Subcutaneous abdominal adipose tissue (tissue), 5 donors: Measurements from ENCODE around the gene RNF212B.

Experiments
- H3K27ac ChIP-seq: one replicate; pipeline ENCODE4 v1.7.0; 2013; ENCODE audit warnings: low read depth, mild to moderate bottlenecking, inconsistent platforms, low read length, moderate library complexity
- H3K27me3 ChIP-seq, 5 donors: one replicate each; pipeline ENCODE4 v1.7.0; 2013; ENCODE audit warnings: low read length in 5 of 5, inconsistent platforms in 1 of 5; ENCODE audit not compliant: control insufficient read depth in 5 of 5, insufficient read depth in 4 of 5
- H3K36me3 ChIP-seq, 5 donors: one replicate each; pipeline ENCODE4 v1.7.0; 2013; ENCODE audit warnings: low read length in 5 of 5; ENCODE audit not compliant: control insufficient read depth in 5 of 5, insufficient read depth in 5 of 5
- H3K4me1 ChIP-seq, 5 donors: one replicate each; pipeline ENCODE4 v1.7.0; 2013; ENCODE audit warnings: low read length in 5 of 5, mild to moderate bottlenecking in 3 of 5, moderate library complexity in 1 of 5; ENCODE audit not compliant: control insufficient read depth in 5 of 5, insufficient read depth in 5 of 5
- H3K4me3 ChIP-seq, 5 donors: one replicate each; pipeline ENCODE4 v1.7.0; 2013; ENCODE audit warnings: low read length in 5 of 5, low read depth in 1 of 5
- H3K9ac ChIP-seq, 5 donors: one replicate each; pipeline ENCODE4 v1.7.0; 2013; ENCODE audit warnings: low read length in 5 of 5, mild to moderate bottlenecking in 4 of 5, moderate library complexity in 3 of 5
- H3K9me3 ChIP-seq, 5 donors: one replicate each; pipeline ENCODE4 v1.7.0; 2013; ENCODE audit warnings: low read length in 5 of 5; ENCODE audit not compliant: control insufficient read depth in 5 of 5
- donor health status: healthy.
- donor health status: healthy.
- donor health status: healthy.
- donor health status: healthy.
- donor health status: healthy.

Gene RNF212B

GRCh38 chr14:23316300-23316699, 78.6 kb downstream of the RNF212B start:
- H3K4me1 ChIP-seq, result peaks cover 0 to 10% (median 7%) of the 10 kb centered on the region in 5 donors
- H3K36me3 ChIP-seq, result peaks cover 0 to 5% (median 5%) of the 10 kb centered on the region in 5 donors
- no peak overlapping the region for H3K27ac ChIP-seq
- peaks cover 0 to 2% (median 0%) of the 10 kb centered on the region in 5 donors for H3K27me3 ChIP-seq
- no peaks in the 10 kb centered on the region for H3K9me3 ChIP-seq
- no peak overlapping the region for H3K4me3 ChIP-seq
- H3K9ac ChIP-seq, result no peak overlapping the region

- Histone ChIP-seq H3K9ac (peak overlapping the region; percentile 7 to 82 (median 64)), H3K27me3 (peaks cover 0 to 2% (median 0%) of the 10 kb centered on the region in 5 donors), H3K4me1 (peaks cover 2 to 25% (median 24%) of the 10 kb centered on the region in 5 donors), H3K27ac (peak overlapping the region; percentile 97), H3K9me3 (no peaks in the 10 kb centered on the region), H3K36me3 (peaks cover 13 to 23% (median 19%) of the 10 kb centered on the region in 5 donors), H3K4me3 (peak overlapping the region; percentile 53 to 79 (median 69))
These were observed 82.2 kb downstream of the RNF212B start for GRCh38 chr14:23319746-23320583.

GRCh38 chr14:23320584-23321571, 83.1 kb downstream of the RNF212B start, which contains the start of gene PABPN1:
TSS of gene PABPN1 (plus strand) at chr14:23321457. CDS start at chr14:23321470, 13 bp downstream.
- peak within 1 kb of the TSS; percentile 97 for H3K27ac ChIP-seq
- peak within 1 kb of the TSS; percentile 80 to 93 (median 81) for H3K4me3 ChIP-seq
- peaks cover 0 to 2% (median 0%) of the 10 kb centered on the region in 5 donors for H3K27me3 ChIP-seq
- no peaks in the 10 kb centered on the region for H3K9me3 ChIP-seq
- peaks cover 2 to 25% (median 24%) of the 10 kb centered on the region in 5 donors for H3K4me1 ChIP-seq
- peaks cover 13 to 31% (median 24%) of the 10 kb centered on the region in 5 donors for H3K36me3 ChIP-seq
- peak within 1 kb of the TSS; percentile 76 to 93 (median 82) for H3K9ac ChIP-seq

- H3K4me1 ChIP-seq, result peaks cover 2 to 25% (median 24%) of the 10 kb centered on the region in 5 donors
- peaks cover 15 to 31% (median 24%) of the 10 kb centered on the region in 5 donors for H3K36me3 ChIP-seq
- peak overlapping the region; percentile 76 to 93 (median 82) for H3K9ac ChIP-seq
- H3K9me3 ChIP-seq, result no peaks in the 10 kb centered on the region
- H3K27ac ChIP-seq, result peak overlapping the region; percentile 81
- H3K27me3 ChIP-seq, result peaks cover 0 to 2% (median 0%) of the 10 kb centered on the region in 5 donors
- H3K4me3 ChIP-seq, result peak overlapping the region; percentile 80 to 93 (median 81)
These were observed 84.1 kb downstream of the RNF212B start for GRCh38 chr14:23321572-23322547.
